OCI-M1 (cell line): ENCODE results near the gene FBXO11.

ENCODE experiments used
- DNase-seq: peaks from one replicate; lab custom pipeline; 2025; lab: John Stamatoyannopoulos, UW

FBXO11 gene

DNA sequence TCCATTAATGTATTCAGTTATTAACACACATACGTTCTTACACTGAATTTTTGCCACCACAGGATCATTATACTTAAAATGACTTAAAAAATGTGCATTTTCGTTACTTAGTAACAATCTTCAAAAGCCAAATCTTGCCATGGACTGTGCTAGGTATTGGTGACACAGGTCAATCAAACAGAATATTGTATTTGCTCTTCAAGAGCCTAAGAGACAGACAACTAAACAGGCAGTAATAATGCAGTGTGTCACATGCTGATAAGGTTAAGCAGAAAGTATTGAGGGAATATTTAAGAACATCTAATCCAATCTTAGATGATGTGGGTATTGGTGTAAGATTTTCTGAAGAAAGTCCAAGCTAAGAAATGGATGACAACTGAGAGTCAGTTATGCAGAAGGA lies 56.9 kb downstream of the FBXO11 start:
- DNase-seq = no peak

DNA sequence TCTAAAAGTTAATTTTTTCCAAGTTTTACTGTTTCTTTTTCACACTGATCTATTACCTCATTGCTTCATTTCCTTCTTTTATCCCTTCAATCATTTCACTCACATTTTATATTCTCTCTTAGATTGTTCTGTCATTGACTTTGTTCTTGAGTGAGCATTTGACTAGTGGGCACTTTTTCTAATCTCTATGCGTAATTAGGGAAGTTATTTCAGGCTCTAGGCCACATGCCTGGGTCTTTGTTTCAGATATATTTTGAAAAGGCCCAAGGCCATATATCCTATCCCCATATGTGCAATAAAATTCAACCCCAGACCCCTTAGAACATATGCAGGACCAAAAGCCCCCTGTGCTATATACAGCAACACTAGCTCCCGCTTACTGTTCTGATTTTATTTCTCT lies 62.1 kb downstream of the FBXO11 start:
- DNase-seq = no peak

DNA sequence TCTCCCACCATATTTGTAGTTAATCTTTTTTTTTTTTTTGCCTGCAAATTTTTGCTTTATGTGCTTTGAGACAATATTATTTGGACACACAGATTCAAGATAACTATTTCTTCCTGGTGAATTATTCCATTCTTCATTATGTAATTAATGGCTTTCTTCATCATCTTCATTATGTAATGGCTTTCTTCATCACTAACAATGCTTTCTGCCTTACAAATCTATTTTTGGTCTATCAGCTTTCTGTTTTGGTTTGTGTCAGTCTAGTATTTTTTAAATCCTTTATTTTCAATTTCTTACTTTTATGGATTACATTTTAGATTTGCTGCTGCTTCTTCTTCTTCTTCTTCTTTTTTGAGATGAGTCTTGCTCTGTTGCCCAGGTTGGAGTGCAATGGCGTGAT lies 62.9 kb downstream of the FBXO11 start:
- DNase-seq = no peak

DNA sequence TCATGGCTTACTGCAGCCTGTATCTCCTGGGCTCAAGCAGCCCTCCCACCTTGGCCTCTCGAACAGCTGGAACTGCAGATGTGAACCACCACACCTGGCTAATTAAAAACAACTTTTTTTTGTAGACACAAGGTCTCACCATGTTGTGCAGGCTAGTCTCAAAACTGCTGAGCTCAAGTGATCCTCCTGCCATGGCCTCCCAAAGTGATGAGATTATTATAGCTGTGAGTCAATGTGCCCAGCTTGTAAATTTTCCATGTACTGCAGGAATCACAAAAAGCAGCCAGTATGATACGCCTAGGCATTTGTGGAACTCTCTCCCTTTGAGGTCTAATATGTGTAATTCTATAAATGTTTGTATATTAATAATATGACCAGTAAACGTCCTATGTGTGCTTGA lies 63.5 kb downstream of the FBXO11 start:
- no peak for DNase-seq

DNA sequence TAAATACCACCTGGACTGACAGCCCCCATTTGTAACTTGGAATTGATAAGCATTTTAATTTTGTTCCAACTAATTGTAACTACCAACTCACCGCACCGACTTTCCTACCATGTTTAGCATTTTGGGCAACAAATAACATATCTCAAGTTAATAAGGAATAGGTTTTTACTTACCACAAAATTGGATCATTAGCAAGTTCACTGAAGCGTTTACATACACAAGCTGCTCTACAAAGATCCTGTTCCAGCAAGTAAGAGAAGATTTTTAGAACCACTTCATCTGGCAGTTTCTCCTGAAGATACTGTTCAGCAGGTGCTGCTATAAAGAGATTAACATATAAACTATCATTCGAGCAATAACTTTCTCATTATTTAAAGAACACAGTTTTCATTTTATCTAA lies 67.6 kb downstream of the FBXO11 start:
- no peak for DNase-seq

DNA sequence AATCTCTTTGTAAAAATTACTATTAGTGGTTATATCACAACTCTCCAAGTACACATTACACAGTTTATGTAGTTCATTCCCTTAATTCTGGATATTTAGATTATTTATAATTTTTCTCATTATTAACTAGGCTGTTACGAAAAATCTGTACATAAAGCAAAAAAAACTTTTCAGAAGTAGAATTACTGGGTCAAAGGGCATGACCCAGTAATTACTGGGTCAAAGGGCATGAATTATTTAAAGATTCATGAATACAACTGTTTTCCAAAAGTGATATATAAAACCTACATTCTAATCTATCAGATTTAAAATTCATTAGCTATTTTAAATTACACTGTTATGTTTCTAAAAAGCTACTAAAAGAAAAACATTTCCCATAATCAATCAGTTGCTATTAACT lies 68.0 kb downstream of the FBXO11 start:
- DNase-seq = no peak

DNA sequence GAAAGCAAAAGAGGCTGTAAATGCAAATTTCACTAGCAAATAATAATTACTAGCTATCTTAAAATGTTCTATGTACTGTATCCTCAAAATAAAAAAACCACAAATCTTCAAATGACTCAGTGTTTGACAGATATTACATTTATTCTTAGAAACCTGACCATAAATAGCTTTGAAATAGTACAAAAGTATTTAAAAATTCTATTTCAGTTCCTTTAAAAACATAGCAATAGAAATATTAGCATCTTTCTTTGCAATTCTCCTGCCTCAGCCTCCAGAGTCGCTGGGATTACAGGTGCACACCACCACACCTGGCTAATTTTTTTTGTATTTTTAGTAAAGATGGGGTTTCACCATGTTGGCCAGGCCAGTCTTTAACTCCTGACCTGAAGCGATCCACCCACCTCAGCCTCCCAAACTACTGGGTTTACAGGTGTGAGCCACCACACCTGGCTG lies 72.8 kb downstream of the FBXO11 start:
- DNase-seq = no peak

DNA sequence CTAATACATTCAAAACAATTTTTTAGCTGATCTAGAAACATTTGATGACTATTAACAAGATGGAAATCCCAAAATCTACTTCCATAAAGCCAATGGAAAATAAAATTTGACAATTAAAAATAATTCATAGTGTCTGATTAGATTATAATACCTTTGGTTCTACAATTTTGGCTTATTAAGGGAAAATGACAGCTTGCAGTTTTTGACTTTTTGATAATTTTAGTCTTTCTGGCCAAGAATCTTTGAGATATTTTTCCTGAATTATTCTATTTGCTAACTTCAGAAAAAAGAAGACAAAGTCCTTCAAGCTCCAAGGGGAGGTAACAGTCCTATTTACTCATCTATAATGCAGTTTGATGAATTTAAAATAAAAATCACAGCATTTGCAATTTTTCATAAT lies 83.8 kb downstream of the FBXO11 start:
- no peak for DNase-seq

DNA sequence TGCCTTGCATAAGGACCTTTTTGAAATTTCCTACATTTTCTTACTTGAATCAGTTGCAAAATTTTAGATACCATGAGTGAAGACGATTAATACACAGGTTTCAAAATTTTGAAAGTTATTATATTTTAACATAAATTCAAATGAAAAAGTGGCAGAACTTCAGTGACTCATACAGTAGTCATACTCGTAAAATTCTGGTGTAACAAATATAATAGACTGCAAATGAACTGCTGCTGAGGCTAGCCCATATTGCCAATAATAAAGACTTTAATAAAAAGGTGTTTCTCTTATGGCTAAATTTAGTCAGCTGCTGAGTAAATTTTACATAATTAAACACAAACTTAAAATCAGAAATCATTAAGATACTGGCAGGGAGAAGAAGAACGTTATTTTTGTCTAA lies 86.5 kb downstream of the FBXO11 start:
- no peak for DNase-seq

DNA sequence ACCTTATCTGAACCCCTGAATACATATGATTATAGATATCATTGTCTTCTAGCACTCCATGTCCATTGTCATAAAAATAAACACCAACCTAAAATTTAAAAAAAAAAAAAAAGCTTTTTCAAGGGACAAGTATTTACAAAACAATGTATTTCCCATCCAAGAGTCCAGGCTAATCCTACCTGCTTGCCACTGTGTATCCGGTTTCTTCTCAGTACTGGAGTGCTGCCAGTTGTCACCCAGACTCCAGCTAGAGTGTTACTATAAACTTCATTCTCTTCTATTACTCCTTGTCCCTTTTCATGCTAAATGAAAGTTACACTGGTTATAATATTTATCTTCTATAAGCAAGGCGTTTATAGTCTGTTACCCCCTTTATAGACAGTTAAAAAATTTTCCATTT lies 87.5 kb downstream of the FBXO11 start:
- no peak for DNase-seq

DNA sequence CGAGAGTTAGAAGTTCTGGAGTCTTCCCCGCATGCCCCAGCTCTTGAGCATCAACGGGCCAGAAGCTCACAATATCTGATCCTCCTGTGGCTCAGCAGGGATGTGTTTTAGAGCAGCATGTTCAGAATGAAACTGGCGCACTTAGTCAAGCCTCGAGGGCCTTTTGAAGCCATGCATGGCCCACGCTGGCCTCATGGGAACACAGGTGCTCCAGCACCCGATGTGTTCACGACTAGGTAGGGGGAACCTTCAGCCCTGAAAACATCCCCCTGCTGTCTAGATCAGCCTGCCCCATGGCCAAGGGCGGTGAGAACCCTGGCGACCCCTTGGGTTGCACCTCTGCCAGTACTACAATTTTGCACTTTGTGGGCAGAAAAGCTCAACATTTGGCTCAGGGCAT lies 90.5 kb downstream of the FBXO11 start:
- no peak for DNase-seq

DNA sequence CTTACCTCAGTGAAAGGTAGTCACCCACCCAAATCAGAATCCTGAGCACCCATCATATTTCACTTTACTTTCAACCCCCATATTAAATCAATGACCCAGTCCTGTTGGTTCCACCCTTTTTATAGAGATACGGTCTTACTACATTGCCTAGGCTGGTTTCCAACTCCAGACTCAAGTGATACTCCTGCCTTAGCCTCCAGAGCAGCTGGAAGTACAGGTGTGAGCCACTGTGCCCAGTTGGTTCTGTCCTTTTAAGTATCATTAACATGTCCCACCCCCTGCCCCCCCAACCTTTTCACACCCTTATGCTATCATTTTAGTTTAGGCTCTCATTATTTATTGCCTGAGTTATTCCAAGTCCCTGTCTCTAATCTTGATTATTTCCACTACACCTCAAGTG lies 94.6 kb downstream of the FBXO11 start:
- DNase-seq = no peak

DNA sequence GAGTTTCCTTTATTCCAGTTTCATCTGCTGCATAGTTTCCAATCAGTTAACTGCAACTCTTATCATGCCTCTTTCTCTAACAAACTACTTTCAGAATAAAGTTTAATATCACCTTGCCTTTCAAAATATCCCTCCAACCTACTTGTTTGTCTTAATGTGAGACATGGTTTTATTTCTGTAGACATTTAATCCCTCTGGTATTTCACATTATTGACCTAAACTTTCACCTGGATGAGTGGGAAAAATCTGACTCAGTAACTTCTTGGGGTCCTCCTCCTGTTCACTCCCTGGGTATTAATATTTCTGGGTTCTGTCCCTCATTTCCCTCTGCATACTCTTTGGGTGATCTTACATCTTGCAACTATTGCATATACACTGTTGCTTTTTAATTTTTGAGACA lies 95.4 kb downstream of the FBXO11 start:
- DNase-seq = no peak

DNA sequence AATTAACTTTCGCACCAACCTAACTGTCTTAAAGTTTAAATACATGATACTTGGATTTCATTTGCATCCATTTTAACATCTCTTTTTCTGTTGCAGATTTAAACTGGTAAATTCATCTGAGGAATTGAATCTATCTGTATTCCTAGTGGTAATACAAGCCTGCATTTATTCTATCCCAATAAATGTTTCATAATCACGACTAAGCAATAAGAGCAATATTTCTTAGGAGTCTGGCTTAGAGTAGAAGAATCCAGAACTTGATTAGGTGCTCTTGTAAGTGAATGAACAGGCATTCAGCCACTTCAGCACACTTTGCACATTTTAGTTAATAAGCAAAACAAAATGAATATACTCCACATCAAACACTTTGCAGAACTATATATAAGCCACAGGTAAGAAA lies 96.4 kb downstream of the FBXO11 start:
- DNase-seq = no peak

DNA sequence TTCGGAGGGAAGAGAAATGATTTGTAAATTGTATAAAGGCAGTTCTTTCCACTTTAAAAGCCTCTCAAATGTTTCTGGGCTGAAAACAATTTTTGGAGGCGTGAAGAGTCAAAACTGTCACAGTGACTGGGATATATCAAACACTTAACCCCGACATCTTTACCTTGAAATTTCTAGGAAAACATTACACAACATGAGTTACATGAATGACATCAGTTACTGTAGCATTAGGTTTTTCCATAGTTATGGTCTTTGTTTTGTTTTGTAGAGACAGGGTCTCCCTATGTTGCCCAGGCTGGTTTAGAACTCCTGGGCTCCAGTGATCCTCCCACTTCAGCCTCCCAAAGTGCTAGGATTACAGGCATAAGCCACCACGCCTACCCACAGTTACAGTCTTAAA lies 97.7 kb downstream of the FBXO11 start:
- no peak for DNase-seq

DNA sequence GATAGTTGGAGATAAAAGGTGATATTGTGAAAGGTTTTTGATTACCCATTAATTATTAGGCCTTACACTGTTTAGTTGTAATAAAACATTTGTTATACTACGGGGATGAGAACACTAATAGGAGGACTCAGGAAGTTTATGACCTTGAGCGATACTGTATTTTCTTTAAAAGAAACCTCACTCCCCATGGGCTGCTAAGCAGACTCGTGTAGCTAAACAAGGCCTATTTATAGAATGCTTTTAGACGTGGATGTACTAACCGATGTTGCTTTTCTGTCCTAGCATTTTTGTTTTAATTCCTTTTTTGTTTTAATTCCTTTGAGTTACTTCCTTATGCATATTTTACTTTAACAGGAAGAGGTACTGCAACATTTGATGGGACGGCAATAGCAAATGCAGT lies 100.4 kb downstream of the FBXO11 start:
- DNase-seq = no peak

DNA sequence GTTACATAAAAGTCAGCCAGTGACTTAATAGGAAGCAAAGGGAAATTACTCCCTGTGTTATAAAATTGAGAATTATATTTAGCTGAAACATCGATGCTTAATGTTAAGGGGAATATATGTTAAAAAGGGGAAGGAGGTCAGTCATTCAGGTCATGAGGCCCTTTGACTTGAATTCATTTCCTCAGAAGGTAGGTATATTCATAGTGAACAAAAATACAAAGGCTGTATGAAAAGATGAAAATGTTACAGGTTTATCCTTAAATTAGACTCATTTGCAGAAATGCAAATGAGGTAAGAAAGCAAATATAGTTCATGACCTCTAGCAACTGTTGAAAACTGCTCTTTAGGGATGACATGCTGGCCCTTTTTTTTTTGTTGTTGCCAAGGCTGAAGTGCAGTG lies 102.5 kb downstream of the FBXO11 start:
- no peak for DNase-seq

DNA sequence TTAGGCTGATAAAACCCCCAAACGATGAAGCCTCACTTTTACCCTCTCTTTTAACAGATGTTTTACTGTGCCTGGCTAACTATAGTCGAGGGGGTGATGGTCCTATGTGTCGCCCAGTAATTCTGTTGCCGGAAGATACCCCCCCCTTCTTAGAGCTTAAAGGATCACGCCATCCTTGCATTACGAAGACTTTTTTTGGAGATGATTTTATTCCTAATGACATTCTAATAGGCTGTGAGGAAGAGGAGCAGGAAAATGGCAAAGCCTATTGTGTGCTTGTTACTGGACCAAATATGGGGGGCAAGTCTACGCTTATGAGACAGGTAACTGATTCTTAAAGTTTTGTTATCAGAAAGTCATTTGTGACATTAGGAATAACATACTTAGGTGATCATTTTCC lies 102.9 kb downstream of the FBXO11 start:
- no peak for DNase-seq

DNA sequence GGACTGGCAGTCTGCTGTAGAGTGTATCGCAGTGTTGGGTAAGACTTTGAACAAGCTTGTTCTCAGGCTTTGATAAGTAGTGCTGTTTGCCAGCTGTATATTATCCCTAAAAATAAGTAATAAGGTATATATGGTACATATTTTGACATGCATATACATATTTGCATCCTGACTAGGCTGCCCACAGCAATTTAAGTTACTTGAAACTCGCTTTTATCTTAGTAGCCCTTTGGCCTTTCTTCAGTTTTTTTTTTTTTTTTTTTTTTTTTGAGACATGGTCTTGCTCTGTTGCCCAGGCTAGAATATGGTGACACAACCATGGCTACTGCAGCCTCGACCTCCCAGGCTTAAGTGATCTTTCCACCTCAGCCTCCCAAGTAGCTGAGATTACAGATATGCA lies 105.2 kb downstream of the FBXO11 start:
- DNase-seq = no peak

DNA sequence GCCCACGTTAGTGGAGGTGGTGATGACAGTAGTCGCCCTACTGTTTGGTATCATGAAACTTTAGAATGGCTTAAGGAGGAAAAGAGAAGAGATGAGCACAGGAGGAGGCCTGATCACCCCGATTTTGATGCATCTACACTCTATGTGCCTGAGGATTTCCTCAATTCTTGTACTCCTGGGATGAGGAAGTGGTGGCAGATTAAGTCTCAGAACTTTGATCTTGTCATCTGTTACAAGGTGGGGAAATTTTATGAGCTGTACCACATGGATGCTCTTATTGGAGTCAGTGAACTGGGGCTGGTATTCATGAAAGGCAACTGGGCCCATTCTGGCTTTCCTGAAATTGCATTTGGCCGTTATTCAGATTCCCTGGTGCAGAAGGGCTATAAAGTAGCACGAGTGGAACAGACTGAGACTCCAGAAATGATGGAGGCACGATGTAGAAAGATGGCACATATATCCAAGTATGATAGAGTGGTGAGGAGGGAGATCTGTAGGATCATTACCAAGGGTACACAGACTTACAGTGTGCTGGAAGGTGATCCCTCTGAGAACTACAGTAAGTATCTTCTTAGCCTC lies 107.2 kb downstream of the FBXO11 start:
- DNase-seq = no peak

DNA sequence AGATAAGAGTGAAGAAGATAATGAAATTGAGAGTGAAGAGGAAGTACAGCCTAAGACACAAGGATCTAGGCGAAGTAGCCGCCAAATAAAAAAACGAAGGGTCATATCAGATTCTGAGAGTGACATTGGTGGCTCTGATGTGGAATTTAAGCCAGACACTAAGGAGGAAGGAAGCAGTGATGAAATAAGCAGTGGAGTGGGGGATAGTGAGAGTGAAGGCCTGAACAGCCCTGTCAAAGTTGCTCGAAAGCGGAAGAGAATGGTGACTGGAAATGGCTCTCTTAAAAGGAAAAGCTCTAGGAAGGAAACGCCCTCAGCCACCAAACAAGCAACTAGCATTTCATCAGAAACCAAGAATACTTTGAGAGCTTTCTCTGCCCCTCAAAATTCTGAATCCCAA lies 107.7 kb downstream of the FBXO11 start:
- DNase-seq = no peak

DNA sequence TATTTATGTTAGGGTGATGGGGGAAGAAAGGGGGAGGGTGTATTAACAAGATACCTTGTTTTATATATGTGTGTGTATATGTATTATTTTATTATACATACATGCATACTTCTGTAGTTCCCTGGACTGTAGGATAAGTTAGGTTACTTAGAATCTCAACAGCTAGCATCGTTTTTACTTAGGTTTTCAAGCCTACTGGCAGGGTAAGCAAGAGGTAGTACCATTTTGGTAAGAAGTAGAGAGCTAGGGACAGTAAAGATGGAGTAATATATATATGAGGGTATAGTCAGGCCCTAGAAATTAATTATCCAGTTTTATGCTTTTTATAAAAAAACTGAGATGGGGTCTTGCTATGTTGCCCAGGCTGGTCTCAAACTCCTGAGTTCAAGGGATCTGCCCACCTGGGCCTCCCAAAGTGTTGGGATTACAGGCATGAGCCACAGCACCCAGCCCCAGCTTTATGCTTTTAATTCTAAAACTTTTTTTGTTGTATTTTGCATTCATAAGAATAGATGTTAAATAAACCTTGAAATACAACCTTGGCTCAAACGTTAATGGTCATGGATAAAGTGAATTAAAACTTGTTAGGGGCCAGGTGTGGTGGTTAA lies 110.1 kb downstream of the FBXO11 start:
- no peak for DNase-seq

DNA sequence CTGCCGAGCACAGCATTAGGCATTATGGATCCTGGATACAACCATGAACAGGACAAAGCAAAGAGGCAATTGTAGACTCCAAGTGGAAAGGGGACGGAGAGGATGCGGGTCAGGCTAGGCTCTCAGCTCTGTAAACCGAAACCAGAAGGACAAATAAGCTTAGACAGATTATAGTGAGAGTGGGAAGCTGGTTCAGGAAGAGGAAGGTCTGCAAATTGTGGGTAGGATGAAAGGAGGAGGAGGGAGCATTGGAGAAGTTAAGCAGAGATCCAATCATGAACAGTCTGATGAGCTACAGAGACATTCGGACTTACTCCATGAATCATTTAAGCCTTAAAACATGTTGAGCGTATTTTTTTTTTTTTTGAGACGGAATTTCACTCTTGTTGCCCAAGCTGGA lies 120.3 kb downstream of the FBXO11 start:
- DNase-seq = peak; percentile 75

DNA sequence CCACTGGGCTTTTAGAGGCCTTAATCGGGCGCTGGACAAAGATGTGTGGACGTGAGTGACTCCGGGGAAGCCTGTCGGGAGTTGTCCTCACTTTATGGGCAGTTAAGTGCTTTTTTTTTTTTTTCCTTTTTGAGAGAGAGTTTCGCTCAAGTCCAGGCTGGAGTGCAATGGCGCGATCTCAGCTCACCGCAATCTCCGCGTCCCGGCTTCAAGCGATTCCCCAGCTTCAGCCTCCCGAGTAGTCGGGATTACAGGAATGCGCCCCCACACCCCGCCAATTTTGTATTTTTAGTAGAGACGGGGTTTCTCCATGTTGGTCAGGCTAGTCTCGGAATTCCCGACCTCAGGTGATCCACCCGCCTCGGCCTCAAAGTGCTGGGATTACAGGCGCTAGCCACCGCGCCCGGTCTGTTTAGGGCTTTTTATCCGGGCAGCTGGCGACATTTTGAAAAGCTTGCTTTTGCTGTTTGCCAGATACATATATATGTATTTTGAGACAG lies 121.9 kb downstream of the FBXO11 start:
- DNase-seq = no peak
